Transverse colon (tissue), 4 donors: Measurements from ENCODE around the gene ZFAND3.

Source experiments
- CTCF ChIP-seq, 5 experiments: fragments of 200-600 bp in 3 of 5; fragments of 450-650 bp in 2 of 5; sonication (generic) in 3 of 5; IDR thresholded peaks; 1 replicate in 2 of 5; 2 replicates in 3 of 5; pipeline ENCODE4 v1.5.1; 2016 to 2017; ENCODE audit warnings: antibody characterized with exemption in 5 of 5, inconsistent platforms in 3 of 5, mild to moderate bottlenecking in 2 of 5, moderate library complexity in 1 of 5
- EP300 ChIP-seq: sonication (generic); formaldehyde crosslinking; IDR thresholded peaks from one replicate; pipeline ENCODE4 v1.6.1; 2017; ENCODE audit warnings: antibody characterized with exemption, low read depth
- POLR2A ChIP-seq: fragments of 450-650 bp; IDR thresholded peaks from one replicate; pipeline ENCODE4 v1.6.1; 2016; ENCODE audit warnings: antibody characterized with exemption, mild to moderate bottlenecking, moderate library complexity
- POLR2AphosphoS5 ChIP-seq, 3 donors: sonication (generic); formaldehyde crosslinking; IDR thresholded peaks; one replicate each; pipeline ENCODE4 v1.6.1; 2016; ENCODE audit warnings: antibody characterized with exemption in 3 of 3

- TF ChIP-seq CTCF (IDR thresholded peaks at IDR 0.05) (no peak), POLR2AphosphoS5 (IDR thresholded peaks at IDR 0.05) (no peak), POLR2A (no peak), EP300 (no peak)
Measured at GRCh38 chr6:38080360-38080759, 260.8 kb downstream of the ZFAND3 start.
